GM18873 (cell line): ENCODE data around the gene NCMAP.

Experiments used
- ATAC-seq: cut with Tn5 transposase; IDR thresholded peaks from one replicate; pipeline ENCODE4 v1.9.1; 2021; ENCODE audit warnings: mild to moderate bottlenecking, moderate library complexity, moderate number of reproducible peaks; ENCODE audit not compliant: unreplicated experiment, low FRiP score

NCMAP gene

GRCh38 chr1:24567792-24568388, 12.0 kb downstream of the NCMAP start:
- ATAC-seq = no peak

DNA sequence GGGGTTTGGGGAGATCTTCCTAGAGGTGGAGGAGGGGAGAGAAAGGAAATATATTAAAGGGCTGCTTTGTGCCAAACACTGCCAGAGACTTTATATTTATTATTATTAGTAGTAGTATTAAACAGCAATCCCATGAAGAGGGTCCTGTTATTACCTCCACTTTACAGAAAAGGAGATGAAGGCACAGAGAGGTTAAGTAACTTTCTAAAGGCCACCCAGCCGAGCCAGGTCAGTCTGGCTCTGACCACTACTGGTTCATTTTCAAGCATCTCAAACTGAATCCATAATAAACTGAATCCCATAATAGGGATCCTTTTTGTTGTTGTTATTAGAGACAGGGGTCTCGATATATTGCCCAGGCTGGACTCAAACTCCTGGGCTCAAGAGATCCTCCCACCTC, 12.6 kb downstream of the NCMAP start:
- ATAC-seq = no peak

- no peak for ATAC-seq
Measured at GRCh38 chr1:24570265-24571125, 14.6 kb downstream of the NCMAP start.

- no peak for ATAC-seq
Measured at GRCh38 chr1:24572301-24572700, 16.4 kb downstream of the NCMAP start.

GRCh38 chr1:24575905-24576587, 20.2 kb downstream of the NCMAP start:
- no peak for ATAC-seq

GRCh38 chr1:24578846-24579245, 23.0 kb downstream of the NCMAP start:
- no peak for ATAC-seq

GRCh38 chr1:24580756-24581155, 24.9 kb downstream of the NCMAP start:
- ATAC-seq = no peak

DNA sequence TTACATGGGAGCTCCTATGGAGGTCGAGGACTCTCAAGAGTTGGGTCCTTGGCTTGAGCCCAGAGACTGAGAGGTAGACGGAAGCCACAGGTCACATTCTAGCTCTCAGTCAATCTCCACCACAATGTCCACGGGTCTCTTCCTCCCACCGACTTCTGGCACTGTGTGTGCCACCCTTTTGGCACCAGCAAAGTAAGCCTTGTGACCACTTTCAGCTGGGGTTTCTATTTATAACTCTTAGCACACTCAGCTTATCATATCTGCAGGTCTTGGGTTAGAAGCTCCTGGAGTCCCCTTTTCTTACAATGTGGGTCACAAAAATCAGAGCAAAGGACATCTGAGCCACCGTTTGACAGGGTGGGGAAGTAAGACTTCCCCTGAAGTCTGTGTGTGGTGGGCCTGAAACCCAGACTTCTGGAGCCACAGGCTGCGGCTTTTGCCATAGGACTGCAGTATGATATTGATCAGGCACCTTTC, 28.3 kb downstream of the NCMAP start:
- ATAC-seq = no peak

- no peak for ATAC-seq
Measured at GRCh38 chr1:24586119-24586518, 30.2 kb downstream of the NCMAP start.

GRCh38 chr1:24586970-24587820, 31.3 kb downstream of the NCMAP start:
- ATAC-seq = no peak

- no peak for ATAC-seq
Measured at GRCh38 chr1:24588573-24588972, 32.7 kb downstream of the NCMAP start.

- ATAC-seq = no peak
Measured at GRCh38 chr1:24589200-24589599, 33.3 kb downstream of the NCMAP start.

DNA sequence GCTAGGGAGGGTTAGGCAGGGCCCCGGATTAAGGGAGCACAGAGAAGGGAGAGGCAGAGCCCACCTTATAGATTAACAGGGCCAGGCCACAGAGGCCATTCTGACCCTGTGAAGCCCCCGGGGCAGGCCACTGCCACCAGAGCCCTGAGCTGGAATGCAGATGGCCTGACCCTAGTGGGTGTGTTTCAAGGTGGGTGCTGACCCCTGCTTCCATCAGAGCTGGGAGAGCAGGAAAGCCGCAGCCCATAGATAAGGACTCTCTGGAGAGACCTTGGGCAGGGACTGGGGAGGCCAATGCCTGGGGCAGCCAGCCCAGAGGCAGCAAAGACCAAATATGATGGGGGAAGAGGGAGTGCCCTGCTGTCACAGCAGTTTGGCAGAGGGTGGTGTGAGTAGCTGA, 35.9 kb downstream of the NCMAP start:
- no peak for ATAC-seq

- no peak for ATAC-seq
Measured at GRCh38 chr1:24594328-24594598, 38.4 kb downstream of the NCMAP start.

DNA sequence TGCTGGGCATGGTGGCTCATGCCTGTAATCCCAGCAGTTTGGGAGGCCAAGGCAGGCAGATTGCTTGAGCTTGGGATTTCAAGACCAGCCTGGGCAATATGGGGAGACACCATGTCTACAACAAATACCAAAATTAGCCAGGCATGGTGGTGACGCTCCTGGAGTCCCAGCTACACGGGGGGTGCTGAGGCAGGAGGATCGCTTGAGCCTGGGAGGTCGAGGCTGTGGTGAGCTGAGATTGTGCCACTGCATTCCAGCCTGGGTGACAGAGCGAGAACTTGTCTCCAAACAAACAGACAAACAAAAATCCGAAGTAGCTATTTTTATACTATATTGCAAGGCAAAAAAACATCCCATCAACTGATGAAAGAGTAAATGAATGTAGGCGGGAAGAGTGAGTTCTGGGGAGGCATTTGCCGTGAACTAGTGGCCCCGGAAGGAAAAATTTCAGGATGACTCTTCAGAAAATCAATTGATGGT, 40.6 kb downstream of the NCMAP start:
- ATAC-seq = no peak

DNA sequence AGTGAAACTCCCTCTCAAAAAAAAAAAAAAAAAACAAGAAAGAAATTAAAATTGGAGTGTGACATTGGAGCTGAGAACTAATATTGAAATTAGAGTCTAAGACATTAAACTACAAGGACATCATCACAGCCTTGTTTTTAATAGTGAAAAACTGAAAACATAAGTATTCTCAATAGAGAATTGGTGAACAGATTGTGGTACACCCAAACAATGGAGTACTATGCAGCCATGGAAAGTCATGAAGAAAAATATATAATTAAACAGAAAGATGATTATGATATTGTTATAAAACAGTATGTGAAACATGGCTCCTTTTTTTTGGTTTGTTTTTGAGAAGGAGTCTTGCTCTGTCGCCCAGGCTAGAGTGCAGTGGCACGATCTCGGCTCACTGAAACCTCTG, 43.4 kb downstream of the NCMAP start:
- ATAC-seq = no peak

DNA sequence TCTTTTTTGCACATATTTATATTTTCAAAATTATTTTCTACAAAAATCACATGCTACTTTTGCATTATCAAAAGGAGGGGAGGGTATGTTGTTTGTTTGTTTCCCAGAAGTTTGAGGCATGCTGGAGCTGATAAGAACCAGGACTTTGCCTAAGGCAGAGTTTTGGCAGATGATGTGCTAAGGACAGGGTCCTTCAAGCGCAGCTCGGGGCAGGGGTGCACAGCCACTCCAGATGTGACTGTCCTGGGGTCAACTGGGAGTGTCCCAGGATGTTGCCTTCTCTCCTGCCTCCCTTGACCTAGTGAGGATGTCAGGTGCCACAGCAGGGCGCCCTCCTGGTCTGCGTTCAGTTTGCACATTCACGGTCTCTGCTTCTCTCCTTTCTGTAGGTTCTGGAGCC, 44.7 kb downstream of the NCMAP start:
- no peak for ATAC-seq

GRCh38 chr1:24605534-24606295, 49.8 kb downstream of the NCMAP start:
- ATAC-seq = no peak

DNA sequence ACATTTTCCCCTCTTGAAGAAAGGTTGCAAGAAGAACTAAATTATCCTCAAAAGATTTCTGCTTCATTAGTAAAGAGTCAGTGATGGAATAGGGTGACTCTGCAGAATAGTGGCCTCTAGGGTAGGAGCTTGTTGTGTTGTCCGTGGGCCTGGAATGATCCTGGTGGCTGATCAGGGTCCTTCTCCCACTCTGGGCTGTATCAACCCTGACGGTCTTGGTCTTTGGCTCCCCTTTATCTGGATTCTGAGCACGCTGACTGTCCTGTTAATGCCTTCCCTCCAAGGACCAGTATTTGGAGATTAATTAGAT, 50.4 kb downstream of the NCMAP start:
- ATAC-seq = no peak

GRCh38 chr1:24606621-24607020, 50.7 kb downstream of the NCMAP start:
- ATAC-seq = no peak
